Measurements from ENCODE around the gene BANP.
A peak's percentile ranks its signal among the peaks of the same experiment; 100 is the strongest.
"Not testable (repeated sequence)": the region's sequence is repeated elsewhere in the genome, so short reads cannot be mapped to it uniquely, and the experiment has no call there.

BANP gene, protein sequence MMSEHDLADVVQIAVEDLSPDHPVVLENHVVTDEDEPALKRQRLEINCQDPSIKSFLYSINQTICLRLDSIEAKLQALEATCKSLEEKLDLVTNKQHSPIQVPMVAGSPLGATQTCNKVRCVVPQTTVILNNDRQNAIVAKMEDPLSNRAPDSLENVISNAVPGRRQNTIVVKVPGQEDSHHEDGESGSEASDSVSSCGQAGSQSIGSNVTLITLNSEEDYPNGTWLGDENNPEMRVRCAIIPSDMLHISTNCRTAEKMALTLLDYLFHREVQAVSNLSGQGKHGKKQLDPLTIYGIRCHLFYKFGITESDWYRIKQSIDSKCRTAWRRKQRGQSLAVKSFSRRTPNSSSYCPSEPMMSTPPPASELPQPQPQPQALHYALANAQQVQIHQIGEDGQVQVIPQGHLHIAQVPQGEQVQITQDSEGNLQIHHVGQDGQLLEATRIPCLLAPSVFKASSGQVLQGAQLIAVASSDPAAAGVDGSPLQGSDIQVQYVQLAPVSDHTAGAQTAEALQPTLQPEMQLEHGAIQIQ

DNA sequence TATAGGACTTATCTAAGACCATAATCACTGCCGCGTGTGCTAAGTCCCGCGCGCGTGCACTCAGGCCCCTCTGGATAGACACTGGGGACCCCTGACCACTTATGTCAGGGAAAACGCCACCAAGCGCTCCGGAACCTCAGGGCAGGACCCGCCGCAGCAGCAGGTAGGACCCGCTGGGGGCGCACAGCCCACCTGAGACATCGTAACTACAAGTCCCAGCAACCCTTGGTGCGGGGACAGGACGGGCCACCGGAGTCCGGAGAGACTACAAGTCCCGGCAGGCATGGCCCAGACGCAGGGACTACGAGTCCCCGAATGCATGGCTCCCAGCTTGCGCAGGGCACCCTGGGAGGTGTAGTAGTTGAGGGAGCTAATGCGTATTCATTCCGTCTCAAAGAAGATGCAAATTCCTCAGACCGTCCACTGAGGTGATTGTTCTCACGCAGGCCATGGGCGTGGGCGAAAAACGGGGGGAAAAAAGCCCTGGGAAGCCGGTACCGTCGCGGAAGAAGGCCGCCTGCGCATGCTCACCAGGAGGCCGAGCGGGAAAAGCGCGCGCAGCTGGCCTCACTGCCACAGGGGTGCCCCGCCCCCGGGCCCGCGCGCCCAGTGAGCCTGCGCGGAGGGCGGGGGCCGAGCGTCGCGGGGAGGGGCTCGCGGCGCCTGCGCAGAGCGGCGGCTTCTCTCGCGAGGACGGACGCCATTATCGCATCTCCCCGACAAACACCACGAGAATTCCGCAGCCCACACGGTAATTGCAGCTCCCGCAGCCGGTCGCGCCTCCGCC is at the start of gene BANP:
Gene BANP (plus strand): TSS at position 670 of the 787 bp plus-strand sequence. CDS start 23,682 bp downstream, outside the sequence.
- peak; percentile 98 for DNase-seq

DNA sequence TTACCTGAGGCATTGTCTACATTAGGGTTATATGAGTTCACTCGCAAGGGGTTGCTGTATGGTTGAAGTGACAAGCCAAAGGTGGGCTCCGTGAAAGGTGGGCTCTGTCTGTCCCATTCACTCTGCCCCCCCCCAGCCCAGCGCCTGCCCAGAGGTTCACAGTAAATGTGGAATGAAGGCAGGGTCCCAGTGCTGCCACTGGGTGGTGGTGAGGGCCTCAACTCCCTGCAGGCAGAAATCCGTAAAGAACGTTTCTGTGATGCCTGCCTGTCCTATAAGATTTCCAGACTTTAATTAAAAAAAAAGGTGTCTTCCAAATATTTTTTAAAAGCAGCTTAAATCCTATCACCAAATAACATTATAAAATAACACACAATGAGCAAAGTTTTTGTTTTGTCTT is 46.3 kb upstream of the BANP start:
- DNase-seq = not testable (repeated sequence)

DNA sequence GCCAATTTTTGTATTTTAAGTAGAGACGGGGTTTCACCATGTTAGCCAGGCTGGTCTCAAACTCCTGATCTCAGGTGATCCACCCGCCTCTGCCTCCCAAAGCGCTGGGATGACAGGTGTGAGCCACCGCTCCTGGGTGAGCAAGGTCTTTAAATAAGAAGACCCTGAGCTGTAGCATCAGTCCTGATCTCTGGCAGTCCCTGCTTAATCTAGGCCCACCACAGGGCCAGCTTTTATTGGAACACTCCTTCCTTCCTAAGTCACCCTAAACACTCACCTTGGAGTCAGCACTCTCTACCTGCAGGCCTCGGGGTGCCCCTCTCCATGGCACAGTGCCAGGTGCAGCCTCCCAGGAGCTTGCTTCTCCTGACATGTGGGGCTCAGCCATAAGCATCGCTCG is 45.7 kb upstream of the BANP start:
- not testable (repeated sequence) for DNase-seq

DNA sequence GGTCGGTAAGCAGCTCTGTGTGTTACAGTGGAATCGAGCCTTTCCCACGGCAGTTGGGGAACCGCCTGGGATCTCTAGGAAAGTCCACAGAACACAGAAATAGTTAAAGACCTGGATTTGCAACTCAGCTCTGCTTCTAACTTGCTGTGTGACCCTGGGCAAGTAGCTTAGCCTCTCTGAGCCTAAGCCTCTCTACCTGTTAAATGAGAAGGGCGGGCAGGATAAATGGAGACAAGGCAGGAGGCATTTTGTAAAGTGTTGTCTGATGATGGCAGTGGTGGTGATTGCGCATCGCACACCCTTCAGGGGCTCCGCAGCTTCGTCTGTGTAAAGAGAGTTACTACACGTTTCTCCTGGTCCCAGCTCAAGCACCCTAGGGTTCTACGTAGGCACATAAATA is 43.1 kb upstream of the BANP start:
- not testable (repeated sequence) for DNase-seq

DNA sequence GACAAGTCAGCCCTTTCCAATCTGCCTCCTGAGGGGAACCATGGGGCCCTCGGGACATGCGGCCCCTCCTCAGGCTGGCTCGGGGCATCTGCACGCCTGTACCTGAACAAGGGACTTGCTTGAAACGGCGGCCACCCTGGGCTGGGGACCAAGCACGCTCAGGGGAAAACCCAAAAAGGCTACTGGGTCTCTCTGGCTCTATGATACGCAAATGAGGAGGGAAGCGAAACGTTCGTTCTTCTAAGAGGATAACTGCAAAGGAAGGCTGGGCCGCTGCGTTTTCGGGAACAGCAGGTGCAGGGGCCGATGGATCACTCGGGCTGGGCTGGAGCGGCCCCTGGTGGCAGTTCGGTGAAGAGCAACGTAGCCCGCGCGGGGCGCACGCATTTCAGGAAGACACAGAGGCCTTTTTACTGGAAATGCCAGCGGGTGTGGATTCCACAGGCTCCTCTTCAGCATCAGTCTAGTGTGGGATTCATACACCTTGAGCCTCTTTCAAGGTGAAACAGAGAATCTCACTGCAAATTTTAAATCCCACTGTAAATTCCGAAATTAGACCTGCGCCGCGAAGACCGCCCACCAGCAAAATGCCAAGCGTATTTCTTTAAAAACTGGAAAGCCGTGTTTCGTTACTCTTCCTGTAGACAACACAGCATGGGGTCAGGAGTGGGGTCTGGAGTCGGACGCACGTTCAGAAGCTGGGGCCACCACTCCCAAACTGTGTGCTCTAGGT is 41.9 kb upstream of the BANP start:
- peak; percentile 78 for DNase-seq

DNA sequence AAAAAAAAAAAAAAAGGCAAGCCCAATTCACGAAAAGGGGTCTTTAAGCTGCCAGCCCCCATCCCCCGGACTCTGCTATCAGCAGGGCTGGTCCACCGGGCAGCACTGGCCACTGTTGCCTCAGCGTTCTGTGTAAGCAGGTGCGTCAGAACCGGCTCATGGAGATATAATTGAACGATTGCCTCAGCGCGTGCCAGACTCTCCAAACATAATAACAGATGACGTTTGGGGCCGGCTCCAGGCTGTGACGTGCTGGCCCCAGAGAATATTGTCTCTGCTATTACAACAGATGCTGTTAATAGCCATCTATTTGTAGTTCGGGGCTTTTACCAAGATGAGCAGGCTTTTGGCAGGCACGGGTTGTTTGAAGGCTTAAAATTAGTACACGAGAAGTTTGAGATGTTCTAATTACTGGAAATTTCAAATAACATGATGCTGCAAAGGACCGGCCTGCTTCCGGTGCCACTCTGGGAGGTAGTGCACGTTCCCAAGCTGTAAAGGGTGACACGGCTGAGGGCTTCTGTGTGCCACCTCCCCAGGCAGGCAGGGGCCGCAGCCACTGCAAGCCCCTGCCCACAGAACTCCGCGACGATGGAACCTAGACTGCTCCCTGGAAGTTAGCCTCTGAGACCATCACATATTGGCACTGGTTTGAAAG is 40.0 kb upstream of the BANP start:
- peak; percentile 87 for DNase-seq

DNA sequence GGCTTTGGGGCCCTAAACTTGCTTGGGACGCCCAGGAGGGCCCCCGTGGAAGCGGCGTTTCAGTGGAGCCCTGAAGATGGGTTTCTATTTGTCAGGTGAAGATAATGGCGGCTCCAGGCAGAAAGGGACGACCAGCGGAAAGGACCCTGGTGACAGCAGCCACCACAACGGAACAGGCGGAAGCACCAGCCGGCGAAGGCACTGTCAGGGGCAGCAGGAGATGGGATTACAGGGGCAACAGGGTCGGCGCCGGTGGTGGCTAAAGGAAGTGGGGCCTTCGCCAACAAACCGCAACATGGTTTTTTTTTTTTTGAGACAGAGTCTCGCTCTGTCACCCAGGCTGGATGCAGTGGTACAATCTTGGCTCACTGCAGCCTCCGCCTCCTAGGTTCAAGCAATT is 38.5 kb upstream of the BANP start:
- DNase-seq = not testable (repeated sequence)

DNA sequence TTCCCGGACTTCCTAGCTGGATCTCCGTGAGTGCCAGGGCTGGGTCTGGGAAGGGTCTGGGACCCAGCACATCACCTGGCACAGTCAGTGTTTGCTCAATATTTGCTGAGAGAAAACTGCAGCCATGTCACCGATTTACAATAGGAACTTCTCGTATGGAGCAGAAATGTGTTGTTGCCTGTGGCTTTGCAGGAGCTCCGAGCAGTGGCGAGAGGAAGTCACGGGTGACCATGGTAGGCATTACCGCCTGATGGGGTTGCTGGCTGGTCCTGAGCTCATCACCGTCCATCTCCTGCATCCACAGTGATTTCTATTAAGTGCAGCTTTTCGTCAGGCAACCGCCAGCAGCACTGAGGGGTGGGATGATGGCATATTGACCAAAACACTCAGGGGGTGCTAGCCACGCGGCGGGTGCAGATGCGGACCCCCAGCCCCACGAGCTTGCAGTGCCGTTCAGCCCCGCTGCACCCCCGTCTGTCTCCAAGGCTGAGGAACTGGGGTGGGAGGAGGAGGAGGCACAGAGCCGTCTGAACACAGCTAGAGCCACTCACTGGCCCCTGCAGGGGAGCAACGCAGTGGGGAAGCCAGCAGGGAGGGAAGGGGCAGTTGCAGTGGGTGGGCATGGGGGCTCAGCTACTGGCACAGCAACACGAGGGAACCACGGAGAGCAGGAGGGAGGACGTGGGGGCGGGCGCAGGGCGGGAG is 37.1 kb upstream of the BANP start:
- DNase-seq = not testable (repeated sequence)

DNA sequence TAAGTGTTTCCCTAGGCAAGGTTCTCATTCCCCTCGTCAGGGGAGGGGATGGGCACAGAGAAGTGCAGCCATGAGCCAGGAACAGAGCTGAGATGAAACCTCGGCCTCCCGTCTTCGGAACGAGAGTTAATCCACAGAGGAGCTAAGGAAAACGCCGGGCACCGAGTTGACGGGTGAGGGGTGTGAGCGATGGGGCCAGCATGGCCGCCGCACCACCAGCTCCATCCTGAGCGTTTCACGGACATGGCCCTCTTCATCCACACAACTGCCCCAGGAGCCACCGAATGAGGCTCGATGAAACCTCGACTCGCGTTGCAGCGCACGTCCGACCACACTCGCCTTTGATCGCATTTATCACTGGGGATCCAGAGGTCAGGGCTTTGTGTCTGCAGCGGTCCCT is 36.4 kb upstream of the BANP start:
- DNase-seq = no peak

DNA sequence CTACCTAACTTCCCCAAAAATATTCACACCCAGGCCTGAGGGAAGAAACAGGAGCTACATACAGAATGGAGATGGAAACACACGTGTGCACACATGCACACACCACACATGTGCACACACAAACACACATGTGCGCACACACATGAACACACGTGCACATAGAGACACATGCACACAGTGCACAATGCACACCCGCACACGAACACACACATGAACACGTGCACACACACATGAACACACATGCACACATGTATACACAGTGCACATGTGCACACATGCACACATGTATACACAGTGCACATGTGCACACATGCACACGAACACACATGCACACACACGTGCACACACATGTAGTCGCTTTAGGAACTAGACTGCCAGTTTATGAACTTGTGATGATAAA is 33.7 kb upstream of the BANP start:
- no peak for DNase-seq

DNA sequence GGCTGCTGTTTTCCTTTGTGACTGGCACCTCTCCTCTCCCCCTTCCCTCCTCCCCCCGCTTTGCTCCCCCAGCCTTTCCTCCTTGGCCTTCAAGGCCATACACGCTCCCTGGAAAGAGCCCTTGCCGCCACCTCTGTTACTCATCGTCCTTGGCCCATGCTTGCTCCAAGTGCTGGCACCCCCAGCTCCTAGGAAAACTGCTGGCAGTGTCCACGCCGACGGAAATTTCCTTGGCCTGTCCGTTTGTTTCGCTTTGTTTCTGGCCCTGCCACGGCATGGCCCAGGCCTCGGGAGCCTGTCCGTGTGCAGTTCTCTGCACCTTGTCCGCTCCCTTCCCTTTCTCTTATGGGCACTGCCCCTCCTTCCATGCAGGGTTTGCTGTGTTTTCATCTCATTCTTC is 32.9 kb upstream of the BANP start:
- peak; percentile 71 for DNase-seq

DNA sequence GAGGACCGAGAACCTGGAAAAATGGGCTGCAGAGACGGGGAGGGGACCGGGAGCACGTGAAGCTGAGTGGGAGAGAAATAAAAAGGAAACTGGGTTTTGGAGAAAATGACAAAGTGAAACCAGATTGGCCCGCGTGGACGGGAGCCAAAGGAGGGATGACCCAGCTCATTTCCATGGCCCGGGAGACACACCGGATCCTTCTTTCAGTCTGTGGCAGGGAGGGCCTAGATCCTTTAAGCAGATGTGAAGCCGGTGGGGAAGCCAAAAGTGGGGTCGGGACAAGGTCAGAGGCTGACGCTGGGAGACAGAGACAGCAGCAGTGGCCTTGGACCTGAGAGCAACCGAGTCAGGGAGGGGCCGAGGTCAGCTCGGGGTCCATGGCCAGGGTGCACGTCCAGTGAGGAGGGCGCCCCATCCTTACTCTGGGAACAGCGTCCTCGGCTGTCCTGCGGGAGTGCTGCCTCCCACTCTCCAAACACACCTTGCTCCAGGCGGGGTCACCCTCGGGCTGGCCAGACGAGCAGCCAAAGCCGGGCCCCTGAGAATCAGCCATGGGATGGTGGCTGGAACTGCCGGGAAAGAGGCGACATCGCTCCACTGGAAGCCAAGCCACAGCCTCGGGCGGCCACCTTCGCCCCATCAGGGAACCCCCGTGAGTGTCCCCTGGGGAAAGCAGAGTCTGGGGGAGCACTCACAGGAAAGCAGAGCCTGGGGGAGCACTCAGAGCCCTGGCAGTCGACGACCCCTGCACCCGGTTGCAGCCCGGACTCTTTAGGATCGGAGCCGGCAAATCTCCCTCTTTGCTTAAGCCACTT is 32.2 kb upstream of the BANP start:
- DNase-seq = peak; percentile 86

DNA sequence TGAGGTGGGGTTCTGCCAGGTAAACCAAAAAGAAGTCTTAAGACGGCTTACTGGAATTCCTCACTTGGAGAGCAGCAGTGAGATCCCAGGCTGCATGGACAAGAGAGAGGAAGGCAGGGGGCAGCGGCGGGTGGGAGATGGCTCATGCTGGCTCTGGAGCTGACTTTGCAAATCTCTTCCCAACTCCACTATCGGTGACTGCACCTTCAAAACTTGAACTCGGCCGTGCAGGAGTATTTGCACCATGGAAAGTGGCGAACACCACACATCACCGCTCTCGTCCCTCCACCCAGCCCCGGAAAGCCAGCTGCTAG is 31.6 kb upstream of the BANP start:
- DNase-seq = no peak

DNA sequence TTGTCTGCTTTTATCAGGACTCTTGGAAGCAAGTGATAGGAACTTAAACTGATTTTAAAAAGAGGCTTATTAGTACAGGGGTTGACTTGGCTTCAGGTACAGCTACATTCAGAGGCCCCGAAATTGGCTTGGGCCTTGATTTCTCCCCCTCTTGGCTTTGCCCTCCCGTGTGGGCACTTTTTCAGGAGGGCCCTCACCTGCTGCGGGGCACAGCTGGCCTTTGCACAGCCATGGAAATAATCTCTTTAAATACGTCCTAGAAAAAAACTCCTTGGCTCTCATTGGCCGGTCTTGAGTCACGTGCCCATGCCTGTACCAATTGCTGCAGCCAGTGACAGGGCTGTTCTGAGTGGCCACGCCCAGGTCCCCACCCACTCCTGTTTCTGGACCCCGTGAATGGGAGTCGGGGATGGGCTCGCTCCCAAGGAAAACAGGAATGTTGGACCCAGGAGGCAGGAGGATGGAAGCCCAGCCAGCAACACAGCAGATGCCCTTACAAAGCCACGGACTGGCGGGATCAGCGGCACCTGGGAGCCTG is 29.9 kb upstream of the BANP start:
- DNase-seq = no peak

DNA sequence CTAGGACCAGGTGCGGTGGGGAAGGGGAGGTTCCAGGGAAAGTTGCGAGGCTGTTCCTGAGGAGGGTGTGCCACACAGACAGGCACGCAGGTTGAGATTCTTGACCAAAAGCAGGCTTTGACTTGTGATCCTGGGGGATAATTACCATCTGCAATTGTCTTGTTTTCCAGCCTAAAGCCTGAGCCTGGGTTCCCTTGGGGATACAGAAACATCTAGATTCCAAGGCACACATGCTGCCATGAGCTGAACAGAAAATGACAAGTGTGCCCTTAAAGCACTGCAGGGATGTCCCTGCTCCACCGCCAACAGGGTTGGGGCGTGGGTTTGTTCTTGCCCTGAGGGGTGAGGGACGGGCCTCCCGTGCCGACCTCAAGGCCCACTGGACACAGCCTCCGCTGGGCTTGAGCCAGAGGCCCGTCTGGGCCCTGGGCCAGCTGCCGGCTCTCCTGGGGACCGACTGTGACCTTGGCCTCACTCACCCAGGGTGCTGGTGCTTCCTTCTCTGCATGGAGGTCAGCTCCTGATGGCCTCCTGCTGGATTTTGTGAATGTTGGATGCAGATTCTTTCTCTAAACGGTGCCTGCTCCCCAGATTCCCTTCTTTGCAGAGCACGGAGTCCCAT is 28.9 kb upstream of the BANP start:
- no peak for DNase-seq

DNA sequence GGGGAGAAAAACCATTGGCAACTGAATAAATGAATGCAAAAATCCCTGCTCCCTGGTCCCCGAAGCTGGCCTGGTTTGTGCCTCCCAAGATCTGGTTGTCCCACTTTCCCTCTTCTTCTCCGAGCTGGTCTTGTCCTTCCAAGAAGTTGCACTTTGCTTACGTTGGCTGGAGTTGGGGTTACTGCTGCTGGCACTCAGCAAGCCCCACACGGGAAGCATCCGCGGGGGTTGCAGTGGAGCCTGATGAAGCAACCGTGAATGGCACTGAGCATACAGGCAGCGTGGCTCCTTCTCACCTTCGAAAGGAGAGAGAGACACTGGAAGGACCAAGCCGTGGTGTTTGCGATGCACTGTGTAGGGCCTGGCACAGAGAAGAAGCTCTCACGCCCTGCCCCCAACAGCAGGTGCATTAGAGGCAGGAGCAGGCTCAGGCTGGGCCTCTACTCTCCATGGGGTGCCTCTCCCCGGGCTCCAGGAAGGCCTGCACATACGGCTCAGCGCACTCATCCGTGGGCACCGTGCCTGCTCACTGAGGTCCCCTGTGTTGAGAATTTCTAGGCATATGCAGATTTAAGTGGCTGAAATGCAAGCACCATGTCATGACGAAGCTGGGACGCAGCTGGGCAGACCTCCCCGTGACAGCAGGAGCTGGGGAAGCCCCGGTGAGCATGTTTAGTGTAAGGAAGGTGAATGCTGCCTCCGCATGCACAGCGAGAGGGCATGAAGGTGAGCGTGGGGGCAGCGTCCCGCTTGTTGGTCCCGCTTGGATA is 27.0 kb upstream of the BANP start:
- no peak for DNase-seq

DNA sequence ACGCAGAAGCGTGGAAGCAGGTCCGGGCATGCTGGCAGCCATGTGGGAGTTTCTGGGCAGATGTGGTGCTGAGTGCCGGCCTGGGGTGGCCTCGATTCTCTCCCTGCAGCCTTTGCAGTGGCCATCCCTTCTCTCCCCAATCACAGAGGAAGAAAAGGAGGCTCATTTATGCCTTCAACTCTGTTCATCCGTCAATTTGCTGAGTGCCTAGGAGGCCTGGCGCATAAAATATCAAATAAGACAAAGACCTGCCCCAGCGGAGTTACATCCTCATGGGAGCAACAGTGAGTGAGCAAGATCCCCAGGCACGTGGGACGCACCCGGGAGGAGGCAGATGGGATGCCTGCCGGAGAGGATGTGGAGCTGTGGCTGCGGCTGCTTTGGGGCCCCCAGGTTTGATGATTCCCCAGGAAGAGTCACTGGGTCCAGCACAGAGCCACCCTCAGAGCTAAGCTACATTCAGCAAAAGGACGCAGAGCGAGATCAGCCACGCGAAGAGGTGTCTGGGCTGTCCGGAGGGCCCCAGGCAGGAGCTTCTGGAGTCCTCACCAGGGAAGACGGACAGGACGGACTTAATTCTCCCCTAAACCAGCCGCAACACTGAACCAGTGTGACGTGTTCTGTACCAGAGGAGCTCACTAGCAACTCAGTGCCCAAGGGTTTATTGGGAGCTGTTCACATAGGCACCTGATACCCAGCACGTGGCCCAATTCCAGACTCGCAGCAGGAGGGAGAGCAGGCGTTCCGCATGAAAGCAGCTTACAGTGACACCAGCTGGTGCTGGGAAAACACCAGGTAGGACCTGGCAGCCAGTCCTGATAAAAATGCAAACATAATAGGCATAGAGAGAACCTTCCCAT is 26.2 kb upstream of the BANP start:
- DNase-seq = no peak
